ENCODE data around the gene RHOC. TPM values are rescaled to one million over a fixed set of nuclear protein-coding genes. Genes with fewer than 3 reads are reported as not detected.
"Not testable (repeated sequence)": the region's sequence is repeated elsewhere in the genome, so short reads cannot be mapped to it uniquely, and the experiment has no call there.

RHOC gene
- total and polyA plus RNA-seq, 2 experiments from 2014 or later, result 340 to 610 TPM

GRCh38 chr1:112735752-112736151 lies 28.8 kb upstream of the RHOC start:
- H2AFZ ChIP-seq, result no peak overlapping the region
- H3K36me3 ChIP-seq (replicated peaks; ENCODE audit: insufficient read depth, low read depth), result no peaks in the 10 kb centered on the region
- H4K20me1 ChIP-seq (ENCODE audit: insufficient read depth, poor library complexity, severe bottlenecking), result no peaks in the 10 kb centered on the region
- no peaks in the 10 kb centered on the region for H3K4me1 ChIP-seq (ENCODE audit: insufficient read depth)
- no peak overlapping the region for H3K27ac ChIP-seq
- no peak overlapping the region for H3K4me2 ChIP-seq
- no peaks in the 10 kb centered on the region for H3K79me2 ChIP-seq
- TF ChIP-seq EZH2phosphoT487 (IDR thresholded peaks at IDR 0.05; ENCODE audit: low read depth, severe bottlenecking, unreplicated experiment) (no peak), EZH2 (IDR thresholded peaks at IDR 0.05; ENCODE audit: borderline replicate concordance) (no peak), CTCF (IDR thresholded peaks at IDR 0.05; ENCODE audit: poor library complexity) (no peak)
- no peaks in the 10 kb centered on the region for H3K9me3 ChIP-seq (ENCODE audit: low read depth)
- DNase-seq (ENCODE audit: low spot score), result no peak
- no peak overlapping the region for H3K4me3 ChIP-seq
- no peaks in the 10 kb centered on the region for H3K9me2 ChIP-seq (replicated peaks; ENCODE audit: insufficient read depth)
- 100% methylated on average over 1 of the region's 1 CpG for WGBS (ENCODE audit: low lambda C conversion rate, missing lambda C conversion rate)
- no peaks in the 10 kb centered on the region for H3K27me3 ChIP-seq

GRCh38 chr1:112731451-112731850 lies 24.5 kb upstream of the RHOC start:
- Histone ChIP-seq H3K36me3 (replicated peaks; ENCODE audit: insufficient read depth, low read depth) (no peaks in the 10 kb centered on the region), H2AFZ (no peak overlapping the region), H4K20me1 (ENCODE audit: insufficient read depth, poor library complexity, severe bottlenecking) (no peaks in the 10 kb centered on the region), H3K4me2 (no peak overlapping the region), H3K27me3 (no peaks in the 10 kb centered on the region), H3K79me2 (no peaks in the 10 kb centered on the region), H3K9me3 (ENCODE audit: low read depth) (no peaks in the 10 kb centered on the region), H3K4me1 (ENCODE audit: insufficient read depth) (peaks cover 6% of the 10 kb centered on the region), H3K9me2 (replicated peaks; ENCODE audit: insufficient read depth) (no peaks in the 10 kb centered on the region), H3K4me3 (no peak overlapping the region), H3K27ac (no peak overlapping the region)
- no peak for TF ChIP-seq CTCF (IDR thresholded peaks at IDR 0.05; ENCODE audit: poor library complexity)
- no peak for TF ChIP-seq EZH2 (IDR thresholded peaks at IDR 0.05; ENCODE audit: borderline replicate concordance)
- no peak for TF ChIP-seq EZH2phosphoT487 (IDR thresholded peaks at IDR 0.05; ENCODE audit: low read depth, severe bottlenecking, unreplicated experiment)
- no peak for DNase-seq (ENCODE audit: low spot score)
- WGBS (ENCODE audit: low lambda C conversion rate, missing lambda C conversion rate), result 100% methylated on average over 1 of the region's 1 CpG

GRCh38 chr1:112729909-112730308 lies 23.0 kb upstream of the RHOC start:
- no peaks in the 10 kb centered on the region for H4K20me1 ChIP-seq (ENCODE audit: insufficient read depth, poor library complexity, severe bottlenecking)
- WGBS (ENCODE audit: low lambda C conversion rate, missing lambda C conversion rate), result 89% methylated on average over 1 of the region's 1 CpG
- no peak overlapping the region for H3K4me3 ChIP-seq
- H3K4me2 ChIP-seq, result no peak overlapping the region
- no peaks in the 10 kb centered on the region for H3K27me3 ChIP-seq
- H3K9me2 ChIP-seq (replicated peaks; ENCODE audit: insufficient read depth), result no peaks in the 10 kb centered on the region
- peaks cover 6% of the 10 kb centered on the region for H3K4me1 ChIP-seq (ENCODE audit: insufficient read depth)
- no peak overlapping the region for H2AFZ ChIP-seq
- no peak overlapping the region for H3K27ac ChIP-seq
- no peak for TF ChIP-seq CTCF (IDR thresholded peaks at IDR 0.05; ENCODE audit: poor library complexity)
- no peak for TF ChIP-seq EZH2 (IDR thresholded peaks at IDR 0.05; ENCODE audit: borderline replicate concordance)
- no peak for TF ChIP-seq EZH2phosphoT487 (IDR thresholded peaks at IDR 0.05; ENCODE audit: low read depth, severe bottlenecking, unreplicated experiment)
- no peaks in the 10 kb centered on the region for H3K36me3 ChIP-seq (replicated peaks; ENCODE audit: insufficient read depth, low read depth)
- no peaks in the 10 kb centered on the region for H3K9me3 ChIP-seq (ENCODE audit: low read depth)
- no peaks in the 10 kb centered on the region for H3K79me2 ChIP-seq
- DNase-seq (ENCODE audit: low spot score), result no peak

GRCh38 chr1:112729011-112729410 lies 22.1 kb upstream of the RHOC start:
- 32% methylated on average over 3 of the region's 3 CpGs for whole genome bisulfite sequencing (ENCODE audit: low lambda C conversion rate, missing lambda C conversion rate)
- H3K4me3 ChIP-seq; H4K20me1 ChIP-seq (ENCODE audit: insufficient read depth, poor library complexity, severe bottlenecking): not testable (repeated sequence)

GRCh38 chr1:112728306-112728971 lies 21.5 kb upstream of the RHOC start:
- H3K4me3 ChIP-seq; H3K27me3 ChIP-seq; H3K79me2 ChIP-seq; H3K27ac ChIP-seq; H3K36me3 ChIP-seq (replicated peaks; ENCODE audit: insufficient read depth, low read depth); H3K9me2 ChIP-seq (replicated peaks; ENCODE audit: insufficient read depth); H4K20me1 ChIP-seq (ENCODE audit: insufficient read depth, poor library complexity, severe bottlenecking); DNase-seq (ENCODE audit: low spot score); H3K4me1 ChIP-seq (ENCODE audit: insufficient read depth); H2AFZ ChIP-seq; H3K4me2 ChIP-seq; H3K9me3 ChIP-seq (ENCODE audit: low read depth): not testable (repeated sequence)
- 96% methylated on average over 30 of the region's 33 CpGs for WGBS (ENCODE audit: low lambda C conversion rate, missing lambda C conversion rate)

More at GRCh38 chr1:112729011-112729410, 22.1 kb upstream of the RHOC start:
- not testable (repeated sequence) for H3K27me3 ChIP-seq; H3K9me2 ChIP-seq (replicated peaks; ENCODE audit: insufficient read depth); H3K4me2 ChIP-seq; H3K36me3 ChIP-seq (replicated peaks; ENCODE audit: insufficient read depth, low read depth); H3K79me2 ChIP-seq; H2AFZ ChIP-seq; H3K27ac ChIP-seq; DNase-seq (ENCODE audit: low spot score); H3K4me1 ChIP-seq (ENCODE audit: insufficient read depth); H3K9me3 ChIP-seq (ENCODE audit: low read depth)

Measured in hepatocyte (in vitro differentiated cells).